HG03565 (cell line): ENCODE data around the gene TPPP2.
"Not testable (repeated sequence)": the region's sequence is repeated elsewhere in the genome, so short reads cannot be mapped to it uniquely, and the experiment has no call there.

Source experiments
- ATAC-seq: cut with Tn5 transposase; IDR thresholded peaks from one replicate; pipeline ENCODE4 v1.9.1; 2021; ENCODE audit warnings: mild to moderate bottlenecking, moderate library complexity; ENCODE audit not compliant: unreplicated experiment

The TPPP2 gene

GRCh38 chr14:21037156-21037555 is 7.1 kb downstream of the TPPP2 start:
- ATAC-seq = no peak

- no peak for ATAC-seq
Observed at GRCh38 chr14:21038441-21039422, 8.7 kb downstream of the TPPP2 start.

GRCh38 chr14:21039585-21040369 is 9.8 kb downstream of the TPPP2 start:
- ATAC-seq = no peak

GRCh38 chr14:21040370-21040925 is 10.4 kb downstream of the TPPP2 start:
- ATAC-seq = no peak

GRCh38 chr14:21040941-21041340 is 10.9 kb downstream of the TPPP2 start:
- not testable (repeated sequence) for ATAC-seq

GRCh38 chr14:21041676-21042433 is 11.8 kb downstream of the TPPP2 start, which contains the start of gene RNASE7:
RNASE7 (plus strand) TSS chr14:21042362; CDS start chr14:21042993, 631 bp downstream.
- ATAC-seq = no peak

GRCh38 chr14:21042918-21043317 is 12.9 kb downstream of the TPPP2 start:
- ATAC-seq = no peak

GRCh38 chr14:21043387-21043973 is 13.5 kb downstream of the TPPP2 start:
- ATAC-seq = no peak

- no peak for ATAC-seq
Observed at GRCh38 chr14:21043974-21044618, 14.1 kb downstream of the TPPP2 start.

- ATAC-seq = no peak
Observed at GRCh38 chr14:21047378-21047781, 17.4 kb downstream of the TPPP2 start.

GRCh38 chr14:21048638-21049037 is 18.6 kb downstream of the TPPP2 start:
- ATAC-seq = no peak

GRCh38 chr14:21049271-21049673 is 19.3 kb downstream of the TPPP2 start:
- no peak for ATAC-seq

- ATAC-seq = no peak
Observed at GRCh38 chr14:21050597-21050996, 20.6 kb downstream of the TPPP2 start.

- no peak for ATAC-seq
Observed at GRCh38 chr14:21053184-21054122, 23.4 kb downstream of the TPPP2 start.

GRCh38 chr14:21054123-21054767 is 24.2 kb downstream of the TPPP2 start:
- no peak for ATAC-seq

- no peak for ATAC-seq
Observed at GRCh38 chr14:21054768-21055145, 24.7 kb downstream of the TPPP2 start.

- ATAC-seq = no peak
Observed at GRCh38 chr14:21055432-21056117, 25.6 kb downstream of the TPPP2 start.
